Fibroblast of mammary gland (primary cell): ENCODE data around the gene TIAL1.
A peak's percentile ranks its signal among the peaks of the same experiment; 100 is the strongest.

Experiments used
- DNase-seq: peaks from one replicate; pipeline ENCODE4 v3.0.0-alpha.2; 2010; ENCODE audit warnings: low read depth
- H3K4me3 ChIP-seq: 2 replicates; pipeline ENCODE4 v1.5.1; 2011; ENCODE audit warnings: low read depth, mild to moderate bottlenecking, low read length, moderate library complexity; ENCODE audit not compliant: control insufficient read depth
- CTCF ChIP-seq: conservative IDR thresholded peaks from 2 replicates; pipeline ENCODE4 v1.5.1; 2011; ENCODE audit warnings: low read depth, low read length, inconsistent platforms; ENCODE audit not compliant: control insufficient read depth, insufficient read depth

TIAL1 gene

DNA sequence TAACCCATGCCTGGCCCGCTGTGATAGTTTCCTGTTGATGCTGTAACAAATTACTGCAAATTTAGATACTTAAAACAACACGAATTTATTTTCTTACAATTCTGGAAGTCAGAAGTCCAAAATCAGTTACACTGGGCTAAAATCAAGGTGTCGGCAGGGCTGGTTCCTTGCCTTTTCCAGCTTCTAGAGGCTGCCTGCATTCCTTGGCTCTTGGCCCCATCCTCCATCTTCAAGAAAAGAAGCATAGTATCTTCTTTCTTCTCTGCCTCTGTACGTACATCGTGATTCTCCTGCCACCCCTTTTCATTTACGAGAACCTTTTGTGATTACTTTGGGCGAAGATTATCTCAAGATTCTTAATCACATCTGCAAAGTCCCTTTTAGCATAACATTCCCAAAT lies 1.6 kb upstream of the TIAL1 start:
- no peak overlapping the region for H3K4me3 ChIP-seq
- DNase-seq: no peak
- no peak for TF ChIP-seq CTCF

- no peak for TF ChIP-seq CTCF
- no peak for DNase-seq
- peak overlapping the region; percentile 95 for H3K4me3 ChIP-seq
Observed at GRCh38 chr10:119597405-119598186, 832 bp upstream of the TIAL1 start.

- TF ChIP-seq CTCF: no peak
- peak overlapping the region; percentile 95 for H3K4me3 ChIP-seq
- peak; percentile 42 for DNase-seq
Observed at GRCh38 chr10:119595676-119596515, 868 bp downstream of the TIAL1 start.

GRCh38 chr10:119595134-119595675 lies 1.6 kb downstream of the TIAL1 start:
- DNase-seq: peak; percentile 56
- no peak for TF ChIP-seq CTCF
- peak overlapping the region; percentile 95 for H3K4me3 ChIP-seq

- DNase-seq: no peak
- no peak for TF ChIP-seq CTCF
- H3K4me3 ChIP-seq: no peak overlapping the region
Observed at GRCh38 chr10:119588071-119588470, 8.7 kb downstream of the TIAL1 start.

DNA sequence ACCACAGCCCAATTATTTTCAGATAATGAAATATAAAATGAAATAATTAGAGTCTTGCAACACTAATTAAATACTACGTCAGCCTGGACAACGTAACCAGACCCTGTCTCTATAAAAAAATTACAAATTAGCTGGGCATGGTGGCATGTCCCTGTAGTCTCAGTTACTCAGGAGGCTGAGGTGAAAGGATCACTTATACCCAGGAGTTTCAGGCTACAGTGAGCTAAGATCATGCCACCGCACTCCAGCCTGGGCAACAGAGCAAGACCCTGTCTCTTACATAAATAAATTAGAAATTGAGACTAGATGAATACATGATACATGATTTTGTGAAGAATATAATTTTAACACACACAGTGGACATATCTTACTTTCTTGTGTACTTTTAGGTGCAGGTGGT lies 18.4 kb downstream of the TIAL1 start:
- H3K4me3 ChIP-seq: no peak overlapping the region
- TF ChIP-seq CTCF: no peak
- no peak for DNase-seq
